GM19372 (cell line): Measurements from ENCODE around the gene TBX15.
"Not testable (repeated sequence)": the region's sequence is repeated elsewhere in the genome, so short reads cannot be mapped to it uniquely, and the experiment has no call there.

ENCODE experiments used
- ATAC-seq: cut with Tn5 transposase; IDR thresholded peaks from one replicate; pipeline ENCODE4 v1.9.1; 2021; ENCODE audit warnings: mild to moderate bottlenecking, low read depth, moderate library complexity; ENCODE audit not compliant: unreplicated experiment

Gene TBX15

DNA sequence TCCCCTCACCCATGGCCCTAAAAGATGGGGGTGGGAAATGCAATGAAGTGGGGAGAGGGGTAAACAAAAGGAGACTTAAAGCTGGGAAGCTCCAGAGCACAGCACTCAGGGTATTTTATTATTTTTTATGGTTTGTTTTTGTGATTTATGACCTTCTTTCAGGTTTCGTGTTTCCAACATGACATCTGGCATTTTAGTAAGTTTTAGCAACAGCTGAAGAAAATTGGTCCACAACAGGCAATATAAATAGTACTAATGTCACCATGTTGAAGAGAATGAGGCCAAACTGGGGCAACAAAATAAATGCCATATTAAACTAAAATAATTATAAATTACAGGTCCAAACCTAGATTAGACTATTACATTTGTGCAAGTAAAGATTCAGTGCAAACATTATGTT lies 56.3 kb downstream of the TBX15 start:
- no peak for ATAC-seq

DNA sequence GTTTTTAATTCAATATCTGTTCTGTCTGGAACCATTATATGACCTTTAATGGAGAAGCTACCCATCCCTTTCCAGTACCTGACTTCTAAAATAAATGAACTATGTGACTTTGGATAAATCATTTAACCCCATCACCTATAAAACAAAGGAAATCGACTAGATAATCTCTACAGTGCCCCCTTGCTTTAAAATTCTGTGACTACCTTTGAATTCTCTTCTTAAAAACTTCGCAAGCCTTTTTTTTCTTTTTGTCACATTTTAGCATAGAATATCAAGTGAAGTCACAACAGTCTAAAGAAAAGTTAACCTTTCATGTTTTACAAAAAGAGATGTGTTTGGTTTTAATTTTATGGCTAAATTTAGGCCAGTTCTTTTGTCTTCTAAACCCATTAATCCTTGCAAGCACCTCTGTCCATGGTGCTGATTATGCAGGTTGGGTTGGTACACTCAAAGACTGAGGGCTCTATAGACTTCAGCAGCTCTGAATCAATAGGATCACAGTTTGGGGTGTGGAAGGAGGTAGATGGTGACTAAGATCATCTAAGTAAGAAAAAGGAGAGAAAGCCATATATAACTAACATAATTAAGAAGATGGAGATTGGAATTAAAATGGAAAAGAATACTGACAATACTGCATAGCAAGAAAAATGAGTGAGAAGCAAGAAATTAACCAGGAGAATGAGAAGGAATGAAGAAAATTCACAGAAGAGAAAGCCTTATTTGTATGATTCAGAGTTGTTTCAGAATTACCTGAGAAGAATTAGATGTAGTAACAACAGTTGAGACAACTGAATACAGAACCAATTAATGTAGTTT lies 59.2 kb downstream of the TBX15 start:
- ATAC-seq = no peak

DNA sequence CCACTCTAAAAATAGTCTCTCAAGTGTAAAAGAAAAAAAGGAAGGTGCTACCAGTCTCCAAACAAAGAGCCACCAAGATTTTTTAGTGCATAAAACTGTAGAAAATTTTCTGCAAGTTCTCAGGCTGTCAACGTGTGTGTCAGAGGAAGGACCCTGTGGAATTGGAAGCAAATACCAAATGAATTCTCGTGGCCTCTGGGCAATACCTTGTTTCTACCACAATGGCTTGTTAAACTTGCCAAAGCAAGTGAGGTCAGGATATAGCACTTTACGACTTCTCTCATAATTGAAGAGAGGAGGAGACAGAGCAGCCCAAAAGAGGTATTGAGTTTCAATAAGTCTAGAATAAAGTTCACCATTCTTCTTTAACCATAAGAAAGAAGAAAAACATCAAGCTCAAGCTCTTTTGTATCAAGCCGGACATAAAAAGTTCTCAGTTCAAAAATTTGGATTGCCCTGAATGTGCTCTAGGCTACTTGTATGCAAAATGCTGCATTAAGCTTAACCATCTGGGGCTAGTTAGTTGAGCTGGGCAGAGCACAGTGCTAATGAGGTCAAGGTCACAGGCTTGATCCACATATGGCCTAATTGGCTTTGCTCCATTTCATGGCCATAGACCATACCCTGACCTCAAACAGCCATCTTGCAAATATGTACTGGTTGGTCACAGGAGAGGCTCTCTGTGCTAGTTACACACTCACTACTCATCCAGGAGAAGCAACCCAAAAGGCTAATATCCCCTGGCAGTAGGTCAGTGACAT lies 60.5 kb downstream of the TBX15 start:
- ATAC-seq = no peak

DNA sequence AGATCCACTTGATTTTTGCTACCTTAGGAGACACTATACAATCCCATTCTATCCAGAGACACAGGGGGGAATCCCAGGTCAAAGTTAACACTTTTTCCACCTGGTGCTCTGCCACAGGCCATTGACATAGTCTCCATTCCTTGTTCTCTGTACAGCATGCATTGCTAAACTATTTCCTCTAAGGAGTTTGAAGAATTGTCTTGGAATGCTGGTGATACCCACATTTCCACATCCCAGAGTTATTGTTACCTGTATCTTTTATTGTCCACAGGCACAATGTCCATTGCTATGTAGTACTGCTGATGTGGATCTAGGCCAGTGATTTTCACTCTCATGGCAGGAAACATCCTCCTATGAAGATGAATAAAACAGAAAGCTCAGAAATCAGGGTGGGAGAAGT lies 61.9 kb downstream of the TBX15 start:
- ATAC-seq = no peak

DNA sequence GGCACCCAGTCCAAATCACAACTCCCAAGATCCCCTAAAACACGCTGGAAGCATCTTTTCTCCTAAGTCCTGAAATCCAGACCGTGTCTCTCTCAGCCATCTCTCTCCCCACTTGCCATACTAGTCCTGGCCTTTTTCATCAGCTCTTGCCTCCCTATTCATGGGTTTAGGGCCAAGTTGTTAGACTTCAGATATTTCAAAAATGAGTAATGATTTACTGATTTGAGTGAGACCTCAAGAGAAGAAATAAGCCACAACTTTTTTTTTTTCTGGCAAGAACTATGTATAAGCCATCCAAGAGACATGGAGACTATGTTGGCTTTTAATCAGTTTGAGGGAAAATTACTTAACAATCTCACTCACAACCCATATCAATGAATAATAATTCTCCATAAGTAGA lies 62.5 kb downstream of the TBX15 start:
- ATAC-seq = no peak

DNA sequence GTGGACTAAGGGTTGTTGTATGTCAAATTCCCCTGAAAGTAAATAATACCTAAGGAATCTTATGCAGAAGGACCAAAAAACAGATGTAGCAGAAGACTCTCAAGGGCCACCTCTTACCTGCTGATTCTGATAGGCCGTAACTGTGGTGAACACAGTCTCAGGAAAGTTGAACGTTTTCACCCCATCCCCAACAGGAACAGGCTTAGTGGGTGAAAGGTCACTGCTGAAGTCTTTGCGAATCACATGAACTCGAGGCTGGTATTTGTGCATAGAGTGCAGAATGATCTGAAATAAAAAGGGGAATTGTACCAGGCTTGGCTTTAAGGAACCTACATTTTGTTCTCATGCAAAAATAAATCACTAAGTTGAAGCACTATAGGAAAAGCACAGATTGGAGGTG lies 64.8 kb downstream of the TBX15 start:
- no peak for ATAC-seq

DNA sequence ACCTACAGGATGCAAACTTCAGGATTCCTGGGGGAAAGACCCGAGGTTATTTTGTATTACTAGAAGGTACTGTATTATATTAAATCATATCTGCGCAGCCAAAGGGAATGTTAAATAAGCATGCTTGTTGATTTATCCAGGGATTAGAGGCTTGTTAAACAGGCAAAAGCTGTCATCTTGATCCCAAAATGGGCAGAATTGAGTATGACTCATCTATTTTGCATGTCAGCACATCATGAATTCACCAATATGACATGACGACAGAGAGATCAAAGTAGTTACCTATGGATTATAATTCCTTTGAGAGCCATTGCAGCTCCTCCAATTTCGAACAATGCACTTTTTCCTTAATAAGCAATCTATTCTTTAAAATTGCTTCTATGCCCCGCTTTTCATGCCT lies 66.1 kb downstream of the TBX15 start:
- ATAC-seq = no peak

DNA sequence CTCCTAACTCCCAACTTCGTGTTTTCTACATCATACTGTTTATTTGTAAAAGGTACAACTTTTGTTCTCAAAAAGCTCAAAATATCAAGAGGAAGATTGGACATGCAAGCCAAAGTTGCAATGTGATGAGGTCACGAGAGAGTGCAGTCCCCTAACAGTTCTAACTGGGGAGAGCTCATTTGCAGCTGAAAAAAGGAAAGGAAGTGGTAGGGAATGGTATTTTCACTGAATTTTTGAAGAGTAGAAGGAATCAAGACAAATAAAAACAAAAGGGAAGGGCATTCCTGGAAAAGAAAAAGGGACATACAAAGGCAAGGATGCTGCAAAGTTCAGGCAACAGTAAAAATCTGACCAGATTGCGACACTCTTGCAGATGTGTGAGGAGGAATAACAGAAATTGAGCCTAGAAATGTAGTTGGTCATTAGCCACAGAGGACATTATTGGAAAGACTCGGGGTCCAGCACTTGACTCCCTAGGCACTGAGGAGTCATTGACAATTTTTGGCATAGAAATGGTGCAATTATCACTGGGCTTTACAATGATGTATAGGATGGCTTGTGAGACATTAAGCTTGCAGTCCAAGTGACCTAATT lies 67.9 kb downstream of the TBX15 start:
- no peak for ATAC-seq

DNA sequence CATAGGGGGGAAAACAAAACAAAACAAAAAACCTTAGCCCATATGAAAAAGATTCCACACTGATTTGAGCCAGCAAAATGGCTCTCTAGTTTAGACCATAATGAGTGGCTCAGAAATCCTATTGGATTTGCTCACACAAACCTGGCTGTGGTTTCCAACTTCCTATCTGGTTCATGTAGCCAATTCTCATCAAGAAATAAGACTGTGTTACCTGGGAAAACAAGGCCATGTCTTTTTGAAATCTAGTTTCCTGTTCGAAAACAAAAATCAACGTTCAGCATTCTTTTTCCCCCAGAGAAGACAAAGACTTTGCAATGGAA lies 69.2 kb downstream of the TBX15 start:
- ATAC-seq = no peak

DNA sequence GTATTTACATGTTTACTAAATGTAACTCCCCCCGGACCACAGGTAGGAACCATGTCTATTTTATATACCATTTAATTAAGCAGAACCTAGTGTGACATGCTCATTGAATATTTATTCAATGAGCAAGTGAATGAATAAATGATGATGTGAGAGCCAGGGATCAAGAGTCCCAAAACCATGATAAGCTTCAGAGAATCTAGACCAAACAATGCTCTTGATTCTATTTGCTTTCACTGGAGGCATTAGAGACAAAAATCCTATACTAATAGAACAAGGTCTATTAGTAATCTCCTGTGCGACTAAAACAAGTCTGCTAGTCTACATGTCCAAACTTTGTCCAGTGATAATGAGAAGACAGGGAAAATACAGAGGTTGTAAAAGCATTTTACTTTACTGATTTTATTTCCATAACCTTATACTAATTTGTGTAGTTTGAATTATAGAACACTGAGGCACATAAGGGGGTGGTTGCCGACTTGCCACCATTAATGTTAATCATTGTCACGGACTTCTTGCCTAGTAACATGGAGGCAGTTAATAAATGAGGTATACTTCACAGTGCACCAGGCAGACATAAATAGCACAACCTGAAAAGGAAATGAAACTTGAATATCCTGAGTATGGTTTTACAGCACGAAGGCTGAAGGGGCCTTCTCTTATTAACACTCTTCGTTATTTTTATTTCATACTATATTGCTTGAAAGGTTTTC lies 69.8 kb downstream of the TBX15 start:
- peak; percentile 59 for ATAC-seq

DNA sequence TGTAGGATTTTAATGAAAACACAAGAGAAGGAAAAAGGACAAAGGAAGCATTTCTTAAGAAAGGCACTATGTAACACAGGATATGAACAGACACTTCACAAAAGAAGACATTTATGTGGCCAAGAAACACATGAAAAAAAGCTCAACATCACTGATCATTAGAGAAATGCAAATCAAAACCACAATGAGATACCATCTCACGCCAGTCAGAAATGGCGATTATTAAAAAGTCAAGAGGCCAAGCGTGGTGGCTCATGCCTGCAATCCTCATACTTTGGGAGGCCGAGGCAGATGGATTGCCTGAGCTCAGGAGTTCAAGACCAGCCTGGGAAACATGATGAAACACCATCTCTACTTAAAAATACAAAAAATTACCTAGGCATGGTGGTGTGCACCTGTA lies 71.8 kb downstream of the TBX15 start:
- ATAC-seq = not testable (repeated sequence)

DNA sequence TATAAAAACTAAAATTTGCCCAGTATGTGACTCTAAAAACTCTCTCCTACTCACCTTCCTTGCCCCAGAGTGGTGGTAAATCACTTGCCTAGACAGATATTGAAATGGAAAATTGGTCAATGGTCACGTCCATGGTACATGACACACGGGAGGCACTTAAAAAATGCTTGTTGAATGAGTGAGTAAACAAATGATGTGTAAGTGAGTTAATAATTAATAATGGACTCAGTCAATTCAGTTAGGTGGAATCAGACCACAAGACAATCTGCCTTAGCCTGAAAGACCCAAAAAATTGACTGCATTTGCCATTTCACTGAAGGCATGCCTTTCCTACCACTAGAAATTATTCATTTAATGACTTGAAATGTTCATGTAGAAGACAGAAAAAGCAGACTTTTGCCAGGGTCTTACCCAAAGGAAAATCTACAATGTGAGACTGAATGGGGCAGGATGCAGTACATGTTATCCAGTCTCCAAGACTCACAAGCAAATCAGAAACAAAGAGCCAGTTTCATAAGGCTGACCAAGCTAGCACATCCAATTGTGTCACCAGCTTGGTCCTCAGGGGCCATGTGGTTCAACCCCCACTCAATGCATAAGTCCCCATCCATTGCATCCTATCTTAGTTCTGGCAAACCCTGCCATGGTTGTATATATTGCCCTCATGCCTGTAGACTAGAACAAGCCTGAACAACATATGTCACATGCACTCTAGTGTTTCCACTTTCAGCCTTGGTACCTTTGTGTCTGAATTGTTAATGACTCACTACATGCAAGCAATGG lies 73.6 kb downstream of the TBX15 start:
- peak; percentile 48 for ATAC-seq

DNA sequence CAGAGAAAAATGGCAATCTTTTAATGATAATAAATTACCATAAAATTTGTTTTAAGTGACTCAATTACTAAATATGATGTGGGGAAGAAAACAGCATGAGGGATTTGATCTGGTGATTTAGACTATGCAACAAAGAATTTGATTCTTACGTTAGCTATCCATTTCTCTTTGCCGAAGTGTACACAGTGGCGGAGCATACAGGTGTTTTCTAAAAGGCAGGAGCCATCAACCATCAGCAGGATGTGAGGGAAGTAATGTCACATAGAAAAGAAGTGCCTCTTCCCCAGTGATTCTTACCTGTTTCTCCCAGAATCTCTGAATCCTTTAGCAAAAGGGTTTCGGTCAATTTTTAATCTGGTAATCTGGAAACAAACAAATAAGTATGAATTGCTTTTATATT lies 74.3 kb downstream of the TBX15 start:
- ATAC-seq = no peak

DNA sequence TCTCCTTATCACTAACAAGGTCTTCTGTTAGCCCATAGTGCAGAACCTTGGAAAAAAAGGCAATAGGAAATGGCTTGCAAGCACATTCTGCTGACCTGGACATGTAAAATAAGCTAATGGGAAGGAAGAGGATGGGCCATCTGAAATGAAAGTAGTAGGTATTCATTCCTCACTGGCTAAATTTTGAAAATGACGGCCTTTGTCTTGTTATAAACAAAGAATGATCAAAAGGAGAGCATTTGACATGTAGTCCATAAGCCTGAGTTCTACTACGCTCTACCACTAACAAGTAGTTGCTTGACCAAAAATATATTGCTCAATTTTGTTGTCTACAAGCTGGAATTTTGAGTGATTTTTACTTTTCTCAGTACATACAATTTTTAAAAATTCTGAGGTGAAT lies 75.6 kb downstream of the TBX15 start:
- ATAC-seq = no peak

DNA sequence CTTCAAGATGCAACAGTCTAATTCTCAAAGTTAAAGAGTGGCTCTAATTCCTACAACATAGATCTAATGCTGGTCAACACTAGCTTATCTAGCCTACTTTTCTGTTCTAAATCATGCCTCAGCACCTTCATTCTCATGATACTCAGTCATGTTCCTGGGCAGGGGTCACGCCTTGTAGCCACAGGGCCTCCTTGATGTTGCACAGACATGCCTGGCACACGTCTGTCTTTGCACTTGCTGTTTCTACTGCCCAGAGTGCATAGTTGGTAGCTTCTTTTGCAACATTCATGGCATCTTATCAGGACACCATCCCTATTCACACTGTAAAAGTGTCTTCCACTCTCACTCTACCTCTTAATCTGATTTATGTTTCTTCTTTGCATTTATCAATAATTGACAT lies 76.6 kb downstream of the TBX15 start:
- ATAC-seq = no peak

DNA sequence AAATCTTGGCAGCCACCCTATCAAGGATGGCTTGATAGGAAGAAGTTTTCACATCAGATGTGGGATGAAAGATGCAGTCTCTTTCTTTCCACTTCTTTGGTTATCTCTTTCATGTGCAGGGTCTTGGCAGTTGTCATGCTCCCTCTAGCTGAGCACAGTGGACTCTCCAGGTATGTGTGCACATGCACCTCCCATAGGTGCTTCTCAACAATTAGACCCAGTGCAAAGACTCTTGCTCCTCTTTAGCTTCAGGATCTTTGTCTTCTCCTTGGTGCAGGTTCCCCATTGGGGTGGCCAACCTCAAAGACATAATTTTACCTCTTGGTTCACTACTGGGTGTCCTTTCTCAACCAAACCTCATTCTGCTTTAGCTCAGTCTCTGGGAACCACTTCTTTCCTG lies 80.7 kb downstream of the TBX15 start:
- no peak for ATAC-seq

DNA sequence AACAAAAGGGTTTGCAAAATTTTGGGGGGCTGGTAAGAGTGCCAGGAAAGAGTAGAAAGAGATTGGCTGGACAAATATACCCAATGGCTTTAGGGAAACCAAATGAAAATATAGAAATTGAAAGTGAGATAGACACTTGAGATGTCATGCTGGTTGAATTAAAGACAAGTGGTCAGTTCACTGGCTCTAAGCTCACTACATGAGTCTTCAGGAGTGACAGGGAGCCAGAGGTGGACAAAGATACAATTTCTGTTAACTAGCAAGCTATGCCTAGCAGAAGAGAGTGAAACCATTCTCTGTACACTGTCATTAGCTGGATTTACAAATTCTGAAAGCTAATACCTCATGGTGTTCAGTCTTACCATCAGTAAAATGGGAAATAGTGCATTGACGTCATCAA lies 82.5 kb downstream of the TBX15 start:
- no peak for ATAC-seq

DNA sequence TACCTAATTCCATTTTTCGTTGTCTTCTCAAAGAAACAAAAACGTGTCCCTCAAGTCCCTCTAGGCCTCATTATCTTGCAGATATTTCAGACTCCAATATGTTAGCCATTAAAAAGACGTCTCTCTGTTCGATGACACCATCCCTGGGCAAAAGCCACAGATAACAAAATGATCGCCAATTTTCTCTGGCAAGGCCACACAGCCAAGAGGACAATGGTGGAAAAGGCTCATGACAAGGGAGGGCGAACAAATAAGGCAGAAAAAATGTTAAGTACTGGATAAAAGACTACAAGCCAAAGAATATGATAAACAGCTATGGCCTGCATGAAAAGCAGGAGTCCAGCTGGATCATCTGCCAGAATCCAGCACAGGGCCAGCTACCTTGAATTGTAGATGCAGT lies 82.9 kb downstream of the TBX15 start:
- ATAC-seq = no peak

DNA sequence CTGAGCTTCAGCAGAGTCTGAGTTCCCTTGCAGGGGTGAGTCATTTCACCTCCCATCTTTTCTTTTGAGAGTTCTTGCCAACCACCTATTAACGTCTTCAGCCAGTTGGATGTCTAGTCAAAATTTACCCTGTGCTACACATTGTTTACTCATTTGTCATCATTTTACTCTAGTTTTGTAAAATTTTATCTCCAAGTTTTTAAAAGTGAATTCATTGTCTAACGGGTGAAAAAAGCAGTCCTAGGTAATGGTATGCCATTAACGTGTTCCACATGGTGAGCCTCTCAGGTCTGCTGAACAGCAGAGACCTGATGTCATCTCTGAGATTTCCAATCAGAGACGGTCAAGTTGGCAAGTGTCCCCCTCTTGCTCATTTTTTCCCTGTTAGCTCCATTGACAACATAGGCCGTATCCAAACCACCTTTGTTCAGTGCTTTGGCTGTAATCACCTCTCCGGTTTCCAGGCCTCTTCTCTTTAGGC lies 85.4 kb downstream of the TBX15 start:
- no peak for ATAC-seq

DNA sequence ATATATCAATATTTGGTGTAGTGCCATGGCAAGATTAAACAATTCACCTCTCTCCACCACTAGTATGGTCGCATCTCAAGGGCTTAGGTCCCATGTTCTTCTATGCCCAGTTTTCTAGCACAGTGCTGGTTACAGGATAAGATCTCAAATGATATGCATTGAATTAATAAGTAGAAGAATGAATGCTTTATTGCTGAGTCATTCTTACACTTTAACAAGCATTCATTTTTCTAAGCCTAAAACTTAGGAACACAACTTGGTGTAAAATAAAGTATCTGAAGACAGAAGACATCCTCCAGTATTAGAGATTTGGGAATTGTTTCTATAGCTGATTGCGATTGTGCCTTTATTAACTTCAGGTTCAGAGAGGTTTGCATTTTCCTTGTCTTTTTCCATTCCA lies 85.8 kb downstream of the TBX15 start:
- ATAC-seq = no peak
